ENCODE results near the gene SRP19. TPM values are rescaled to one million over a fixed set of nuclear protein-coding genes. Genes with fewer than 3 reads are reported as not detected.
A peak's percentile ranks its signal among the peaks of the same experiment; 100 is the strongest.

The SRP19 gene
- total and polyA plus RNA-seq, 9 of the 15 experiments (the other 6 are each of a cell fraction or from before 2014, with no cell fraction given), result 52.3 to 357 (median 146) TPM

GRCh38 chr5:112907166-112907631, 46.1 kb downstream of the SRP19 start:
- peak; percentile 69 for ATAC-seq
- Histone ChIP-seq H3K4me2 (ENCODE audit: insufficient read depth, low read length) (no peak overlapping the region), H3K4me1 (replicated peaks in 1 of 2; ENCODE audit: control insufficient read depth in 2 of 2, insufficient read depth in 2 of 2, low read length in 2 of 2) (no peaks in the 10 kb centered on the region), H4K20me1 (replicated peaks; ENCODE audit: control insufficient read depth, insufficient read depth, low read length) (no peaks in the 10 kb centered on the region), H3K4me3 (no peak overlapping the region), H3K9ac (ENCODE audit: insufficient read depth in 1 of 2, low read depth in 2 of 2, low read length in 2 of 2) (peak overlapping the region in 1 of 2 experiments; percentile 54; a peak in 1 of 4 replicates), H3K9me1 (ENCODE audit: control insufficient read depth, insufficient read depth, low read length) (no peaks in the 10 kb centered on the region), H3K9me3 (replicated peaks; ENCODE audit: control insufficient read depth, insufficient read depth, low read depth, low read length) (no peaks in the 10 kb centered on the region), H3K36me3 (ENCODE audit: control insufficient read depth, insufficient read depth, low read length) (peaks cover 36% of the 10 kb centered on the region), H2AFZ (ENCODE audit: low read depth, low read length) (no peak overlapping the region), H3K27me3 (ENCODE audit: control insufficient read depth in 2 of 2, insufficient read depth in 2 of 2, low read length in 2 of 2) (no peaks in the 10 kb centered on the region), H3K79me2 (ENCODE audit: control insufficient read depth, insufficient read depth, low read length) (no peaks in the 10 kb centered on the region), H3K27ac (ENCODE audit: extremely low read depth, low read depth, low read length) (no peak overlapping the region)
- in situ Hi-C loops (cut with MboI), result no loop called here
- CTCF ChIA-PET (ENCODE audit: low intra/inter-chr PET ratio), result no interaction called here
- 81% methylated on average over 4 of the region's 4 CpGs for WGBS (ENCODE audit: insufficient coverage, low coverage, missing lambda C conversion rate)
- intact Hi-C loops (cut with micrococcal nuclease), result no loop called here
- BruUV-seq (replicated peaks), result no TSS peak
- FAIRE-seq, result no peak
- TF ChIP-seq ZNF785 (CRISPR knock-in tag; IDR thresholded peaks at IDR 0.05) (no peak), CGGBP1 (CRISPR knock-in tag; IDR thresholded peaks at IDR 0.05) (no peak), ZNF134 (CRISPR knock-in tag; conservative IDR thresholded peaks at IDR 0.05) (no peak)
- TF ChIP-seq, protein P1, sequence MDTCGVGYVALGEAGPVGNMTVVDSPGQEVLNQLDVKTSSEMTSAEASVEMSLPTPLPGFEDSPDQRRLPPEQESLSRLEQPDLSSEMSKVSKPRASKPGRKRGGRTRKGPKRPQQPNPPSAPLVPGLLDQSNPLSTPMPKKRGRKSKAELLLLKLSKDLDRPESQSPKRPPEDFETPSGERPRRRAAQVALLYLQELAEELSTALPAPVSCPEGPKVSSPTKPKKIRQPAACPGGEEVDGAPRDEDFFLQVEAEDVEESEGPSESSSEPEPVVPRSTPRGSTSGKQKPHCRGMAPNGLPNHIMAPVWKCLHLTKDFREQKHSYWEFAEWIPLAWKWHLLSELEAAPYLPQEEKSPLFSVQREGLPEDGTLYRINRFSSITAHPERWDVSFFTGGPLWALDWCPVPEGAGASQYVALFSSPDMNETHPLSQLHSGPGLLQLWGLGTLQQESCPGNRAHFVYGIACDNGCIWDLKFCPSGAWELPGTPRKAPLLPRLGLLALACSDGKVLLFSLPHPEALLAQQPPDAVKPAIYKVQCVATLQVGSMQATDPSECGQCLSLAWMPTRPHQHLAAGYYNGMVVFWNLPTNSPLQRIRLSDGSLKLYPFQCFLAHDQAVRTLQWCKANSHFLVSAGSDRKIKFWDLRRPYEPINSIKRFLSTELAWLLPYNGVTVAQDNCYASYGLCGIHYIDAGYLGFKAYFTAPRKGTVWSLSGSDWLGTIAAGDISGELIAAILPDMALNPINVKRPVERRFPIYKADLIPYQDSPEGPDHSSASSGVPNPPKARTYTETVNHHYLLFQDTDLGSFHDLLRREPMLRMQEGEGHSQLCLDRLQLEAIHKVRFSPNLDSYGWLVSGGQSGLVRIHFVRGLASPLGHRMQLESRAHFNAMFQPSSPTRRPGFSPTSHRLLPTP (IDR thresholded peaks at IDR 0.05; ENCODE audit: borderline replicate concordance, extremely low read depth, insufficient read length), result no peak
- POLR2A ChIA-PET, result interaction anchor here (1.1 to 1.4 kb wide), 2 partner anchors 11 to 13 kb away, joined by 3 read pairs; no protein-coding TSS in a partner anchor
- no peak for DNase-seq (ENCODE audit: extremely low read depth in 1 of 4, low spot score in 3 of 4)
